Sigmoid colon (tissue), 4 donors: ENCODE results near the gene RBFOX2.

ENCODE experiments used
- EP300 ChIP-seq, 4 donors: sonication (generic); formaldehyde crosslinking; IDR thresholded peaks; one replicate each; pipeline ENCODE4 v1.6.1; 2017; ENCODE audit warnings: antibody characterized with exemption in 4 of 4
- POLR2A ChIP-seq, 2 donors: fragments of 450-650 bp; IDR thresholded peaks; one replicate each; pipeline ENCODE4 v1.6.1; 2016; ENCODE audit warnings: antibody characterized with exemption in 2 of 2, mild to moderate bottlenecking in 2 of 2, moderate library complexity in 2 of 2
- POLR2AphosphoS5 ChIP-seq, 4 donors: sonication (generic); formaldehyde crosslinking; IDR thresholded peaks; one replicate each; pipeline ENCODE4 v1.6.1; 2017; ENCODE audit warnings: antibody characterized with exemption in 4 of 4
- TF ChIP-seq, protein P1 (sequence below), 4 experiments: fragments of 450-650 bp in 3 of 4; fragments of 200-600 bp in 1 of 4; IDR thresholded peaks; one replicate each; pipeline ENCODE4 v1.5.1; 2016 to 2019; ENCODE audit warnings: antibody characterized with exemption in 4 of 4, mild to moderate bottlenecking in 3 of 4, moderate library complexity in 2 of 4

DNA sequence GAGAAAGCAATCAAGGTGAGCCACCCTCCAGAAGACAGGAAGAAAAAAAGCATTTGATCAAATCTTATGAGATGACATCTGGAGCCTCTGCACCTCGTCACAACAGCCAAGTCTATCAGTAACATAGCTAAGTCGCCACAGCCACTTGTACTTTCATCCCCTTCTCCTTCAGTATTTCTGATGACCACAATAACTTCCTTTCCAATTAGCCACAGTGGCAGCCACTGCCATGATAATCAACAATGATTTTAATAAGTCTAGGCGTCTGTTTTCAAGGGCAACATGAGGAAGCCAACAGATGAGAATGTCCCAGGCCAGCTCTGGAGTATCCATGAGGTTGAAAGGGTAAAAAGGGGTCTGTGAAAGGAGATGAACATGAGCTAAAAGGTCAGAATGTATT lies 29.9 kb downstream of the RBFOX2 start:
- TF ChIP-seq POLR2A (IDR thresholded peaks at IDR 0.05) (no peak), EP300 (IDR thresholded peaks at IDR 0.05) (no peak), POLR2AphosphoS5 (IDR thresholded peaks at IDR 0.05) (no peak)
- TF ChIP-seq, protein P1, sequence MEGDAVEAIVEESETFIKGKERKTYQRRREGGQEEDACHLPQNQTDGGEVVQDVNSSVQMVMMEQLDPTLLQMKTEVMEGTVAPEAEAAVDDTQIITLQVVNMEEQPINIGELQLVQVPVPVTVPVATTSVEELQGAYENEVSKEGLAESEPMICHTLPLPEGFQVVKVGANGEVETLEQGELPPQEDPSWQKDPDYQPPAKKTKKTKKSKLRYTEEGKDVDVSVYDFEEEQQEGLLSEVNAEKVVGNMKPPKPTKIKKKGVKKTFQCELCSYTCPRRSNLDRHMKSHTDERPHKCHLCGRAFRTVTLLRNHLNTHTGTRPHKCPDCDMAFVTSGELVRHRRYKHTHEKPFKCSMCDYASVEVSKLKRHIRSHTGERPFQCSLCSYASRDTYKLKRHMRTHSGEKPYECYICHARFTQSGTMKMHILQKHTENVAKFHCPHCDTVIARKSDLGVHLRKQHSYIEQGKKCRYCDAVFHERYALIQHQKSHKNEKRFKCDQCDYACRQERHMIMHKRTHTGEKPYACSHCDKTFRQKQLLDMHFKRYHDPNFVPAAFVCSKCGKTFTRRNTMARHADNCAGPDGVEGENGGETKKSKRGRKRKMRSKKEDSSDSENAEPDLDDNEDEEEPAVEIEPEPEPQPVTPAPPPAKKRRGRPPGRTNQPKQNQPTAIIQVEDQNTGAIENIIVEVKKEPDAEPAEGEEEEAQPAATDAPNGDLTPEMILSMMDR (IDR thresholded peaks at IDR 0.05) = no peak
